SK-N-SH (cell line): ENCODE measurements around the gene BACE1-AS. TPM values are rescaled to one million over a fixed set of nuclear protein-coding genes. Genes with fewer than 3 reads are reported as not detected.

Source experiments
- CTCF ChIA-PET: fragments of 300-600, 350-600 bp; formaldehyde crosslinking; extraction: SDS; loops from one replicate; lab custom pipeline; 2021; lab: Yijun Ruan, JAX
- POLR2A ChIA-PET: fragments of 350-600 bp; sonication (Branson Sonifier 250); formaldehyde crosslinking; extraction: SDS; loops from one replicate; lab custom pipeline; 2020; ENCODE audit warnings: antibody characterized with exemption, inconsistent platforms; lab: Yijun Ruan, JAX
- DNase-seq: peaks from one replicate; pipeline ENCODE4 v3.0.0; 2012
- H2AFZ ChIP-seq: fragments of 200-600 bp; sonication (generic); 2 replicates; pipeline ENCODE4 v1.8.1; 2016; ENCODE audit warnings: antibody characterized with exemption, mild to moderate bottlenecking, low read depth
- H3F3A ChIP-seq: fragments of 200-600 bp; sonication (generic); replicated peaks from 2 replicates; pipeline ENCODE3; 2016; ENCODE audit warnings: antibody characterized with exemption, mild to moderate bottlenecking; ENCODE audit not compliant: insufficient read depth
- H3K27ac ChIP-seq, 2 experiments: fragments of 200-500 bp in 1 of 2; fragments of 200-600 bp in 1 of 2; sonication (Bioruptor generic) in 1 of 2; sonication (generic), shearing (Covaris generic) in 1 of 2; 2 replicates each; pipeline versions ENCODE4 v1.5.1 to v1.6.1; 2014 to 2016; ENCODE audit warnings: low read depth in 2 of 2, inconsistent platforms in 1 of 2, low read length in 1 of 2, mild to moderate bottlenecking in 1 of 2, mixed read lengths in 1 of 2
- H3K27me3 ChIP-seq: fragments of 200-600 bp; sonication (generic), shearing (Covaris generic); 2 replicates; pipeline ENCODE4 v1.6.1; 2016; ENCODE audit warnings: mixed run types; ENCODE audit not compliant: insufficient read depth
- H3K36me3 ChIP-seq, 2 experiments: fragments of 200-500 bp in 1 of 2; fragments of 200-600 bp in 1 of 2; sonication (Bioruptor generic) in 1 of 2; sonication (generic) in 1 of 2; replicated peaks in 1 of 2; 2 replicates each; pipeline versions ENCODE3 to v1.5.1; 2014 to 2016; ENCODE audit warnings: low read length in 1 of 2, mild to moderate bottlenecking in 1 of 2; ENCODE audit not compliant: insufficient read depth in 2 of 2, control insufficient read depth in 1 of 2
- H3K4me1 ChIP-seq, 2 experiments: fragments of 200-500 bp in 1 of 2; fragments of 200-600 bp in 1 of 2; sonication (Bioruptor generic) in 1 of 2; sonication (generic), shearing (Covaris generic) in 1 of 2; 2 replicates each; pipeline versions ENCODE4 v1.5.1 to v1.6.1; 2014 to 2016; ENCODE audit warnings: low read depth in 1 of 2, low read length in 1 of 2, mixed run types in 1 of 2; ENCODE audit not compliant: insufficient read depth in 2 of 2, control insufficient read depth in 1 of 2
- H3K4me2 ChIP-seq: fragments of 200-600 bp; sonication (generic), shearing (Covaris generic); 2 replicates; pipeline ENCODE4 v1.6.1; 2017; ENCODE audit warnings: mixed run types
- H3K4me3 ChIP-seq, 2 experiments: fragments of 200-500 bp in 1 of 2; fragments of 200-600 bp in 1 of 2; sonication (Bioruptor generic) in 1 of 2; sonication (generic), shearing (Covaris generic) in 1 of 2; 2 replicates each; pipeline versions ENCODE4 v1.5.1 to v1.8.1; 2014 to 2016; ENCODE audit warnings: low read depth in 2 of 2, inconsistent platforms in 1 of 2, low read length in 1 of 2, mild to moderate bottlenecking in 1 of 2, mixed read lengths in 1 of 2, moderate library complexity in 1 of 2
- H3K79me2 ChIP-seq: fragments of 200-600 bp; sonication (generic); 2 replicates; pipeline ENCODE4 v1.8.1; 2017; ENCODE audit warnings: mild to moderate bottlenecking; ENCODE audit not compliant: insufficient read depth
- H3K9ac ChIP-seq: fragments of 200-600 bp; sonication (generic); 2 replicates; pipeline ENCODE4 v1.6.1; 2017; ENCODE audit warnings: mixed run types
- H3K9me2 ChIP-seq: fragments of 200-600 bp; sonication (generic); 2 replicates; pipeline ENCODE4 v1.6.1; 2017; ENCODE audit warnings: mixed run types
- H3K9me3 ChIP-seq: fragments of 200-600 bp; sonication (generic); 2 replicates; pipeline ENCODE4 v1.6.1; 2017; ENCODE audit warnings: mixed run types, mild to moderate bottlenecking, moderate library complexity
- H4K20me1 ChIP-seq: fragments of 200-600 bp; sonication (generic); 2 replicates; pipeline ENCODE4 v1.6.1; 2017; ENCODE audit warnings: mild to moderate bottlenecking, mixed run types; ENCODE audit not compliant: insufficient read depth
- CHD2 ChIP-seq: fragments of 150-350 bp; IDR thresholded peaks from 2 replicates; pipeline ENCODE4 v1.6.1; 2018; ENCODE audit warnings: low read length; ENCODE audit not compliant: partially characterized antibody
- EP300 ChIP-seq, 2 experiments: IDR thresholded peaks; 2 replicates each; pipeline versions ENCODE4 v1.4.0 to v1.6.1; 2012; ENCODE audit warnings: borderline replicate concordance in 1 of 2, low read depth in 1 of 2, low read length in 1 of 2
- GATA2 ChIP-seq: sonication (generic); formaldehyde crosslinking; IDR thresholded peaks from 2 replicates; pipeline ENCODE4 v1.5.0; 2020; ENCODE audit warnings: mild to moderate bottlenecking, missing genetic modification reagents
- JUND ChIP-seq: IDR thresholded peaks from 2 replicates; pipeline ENCODE4 v1.4.0; 2012
- MEF2A ChIP-seq: IDR thresholded peaks from 2 replicates; pipeline ENCODE4 v1.4.0; 2012; ENCODE audit warnings: low read depth, borderline replicate concordance
- MXI1 ChIP-seq: IDR thresholded peaks from 2 replicates; pipeline ENCODE4 v1.6.1; 2012; ENCODE audit warnings: mild to moderate bottlenecking, low read depth, low read length, improper control_type of control experiment
- NFIC ChIP-seq: IDR thresholded peaks from 2 replicates; pipeline ENCODE4 v1.4.0; 2012; ENCODE audit warnings: borderline replicate concordance
- NRF1 ChIP-seq: IDR thresholded peaks from 2 replicates; pipeline ENCODE4 v1.6.1; 2012; ENCODE audit warnings: low read depth, mild to moderate bottlenecking, low read length
- RAD21 ChIP-seq: IDR thresholded peaks from 2 replicates; pipeline ENCODE4 v1.6.1; 2012; ENCODE audit warnings: mild to moderate bottlenecking, low read length
- TAF1 ChIP-seq: IDR thresholded peaks from 2 replicates; pipeline ENCODE4 v1.6.1; 2012; ENCODE audit warnings: low read depth, mild to moderate bottlenecking, low read length, moderate library complexity, borderline replicate concordance
- TCF12 ChIP-seq: IDR thresholded peaks from 2 replicates; pipeline ENCODE4 v1.4.0; 2012
- USF1 ChIP-seq: IDR thresholded peaks from 2 replicates; pipeline ENCODE4 v1.4.0; 2012; ENCODE audit warnings: low read depth, borderline replicate concordance
- YY1 ChIP-seq: IDR thresholded peaks from 2 replicates; pipeline ENCODE4 v1.4.0; 2012; ENCODE audit warnings: low read depth, mild to moderate bottlenecking
- WGBS: methylation state at CpG from one replicate; pipeline ENCODE4 v1.1.6; 2017; ENCODE audit warnings: low lambda C conversion rate; 5-methylcytosine and 5-hydroxymethylcytosine counted together
- polyA plus RNA-seq, 3 experiments: library from polyadenylated mRNA; depleted of rRNA; stranded (reverse); fragments of >200 nt; gene quantifications; 2 replicates each; pipeline ENCODE4 v1.2.3, GENCODE V29; 2012
- TF ChIP-seq, protein P1 (sequence below): IDR thresholded peaks from 2 replicates; pipeline ENCODE4 v1.6.1; 2012; ENCODE audit warnings: mild to moderate bottlenecking, low read depth, low read length, moderate library complexity
- TF ChIP-seq, protein P2 (sequence below): IDR thresholded peaks from 2 replicates; pipeline ENCODE4 v1.4.0; 2012; ENCODE audit warnings: low read depth, borderline replicate concordance

The BACE1-AS gene
- polyA plus RNA-seq, 1 of the 3 experiments (the other 2 are of a cell fraction) = 5.7 TPM

DNA sequence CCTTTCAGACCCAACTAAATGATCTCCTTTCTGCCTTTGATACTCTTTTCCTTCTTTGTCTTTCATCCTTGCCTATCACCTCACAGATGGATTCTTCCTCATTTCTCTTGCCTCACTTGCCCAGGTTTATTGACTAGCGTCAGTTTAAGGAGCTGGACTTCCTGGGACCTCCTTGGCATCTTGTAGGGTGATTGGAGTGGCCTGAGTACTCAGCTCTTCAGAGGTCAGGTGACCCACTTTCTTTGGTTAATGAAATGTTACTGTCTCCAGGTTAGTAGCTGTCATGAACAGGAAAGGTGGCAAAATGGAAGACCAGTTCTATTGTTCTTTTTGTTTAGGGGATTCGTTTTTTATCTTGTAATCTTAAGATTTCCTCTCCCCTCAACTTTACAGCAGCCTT lies 4.6 kb upstream of the BACE1-AS start:
- no peaks in the 10 kb centered on the region for H3K9me3 ChIP-seq
- no peak overlapping the region for H3K4me3 ChIP-seq
- no peak for DNase-seq
- H3K9ac ChIP-seq = no peak overlapping the region
- peaks cover 11% of the 10 kb centered on the region for H3F3A ChIP-seq
- H3K27ac ChIP-seq = no peak overlapping the region
- 68% methylated on average over 2 of the region's 2 CpGs for WGBS
- H2AFZ ChIP-seq = no peak overlapping the region
- ChIA-PET POLR2A (no interaction called here), CTCF (interaction anchor here (1.1 to 1.3 kb wide), 2 partner anchors 23 to 521 kb away, joined by 4 read pairs; no protein-coding TSS in a partner anchor)
- no peak overlapping the region for H3K4me2 ChIP-seq
- H3K4me1 ChIP-seq = peaks cover 0 to 5% of the 10 kb centered on the region in 2 experiments; a peak in 1 of 4 replicates
- peaks cover 53 to 83% of the 10 kb centered on the region in 2 experiments for H3K36me3 ChIP-seq
- no peak for TF ChIP-seq RAD21
- TF ChIP-seq JUND = no peak
- TF ChIP-seq TCF12 = no peak
- TF ChIP-seq MEF2A = no peak
- no peak for TF ChIP-seq NFIC
- no peak for TF ChIP-seq EP300 (IDR thresholded peaks at IDR 0.05; ENCODE audit: borderline replicate concordance in 1 of 2, low read depth in 1 of 2, low read length in 1 of 2)
- no peaks in the 10 kb centered on the region for H3K9me2 ChIP-seq
- no peaks in the 10 kb centered on the region for H4K20me1 ChIP-seq
- H3K27me3 ChIP-seq = no peaks in the 10 kb centered on the region
- H3K79me2 ChIP-seq = no peaks in the 10 kb centered on the region

GRCh38 chr11:117287668-117288067 lies 3.5 kb upstream of the BACE1-AS start:
- no peak overlapping the region for H3K27ac ChIP-seq
- no peaks in the 10 kb centered on the region for H3K79me2 ChIP-seq
- H3F3A ChIP-seq = peaks cover 6% of the 10 kb centered on the region
- no peak overlapping the region for H2AFZ ChIP-seq
- no peak for DNase-seq
- H3K9ac ChIP-seq = no peak overlapping the region
- H3K9me3 ChIP-seq = no peaks in the 10 kb centered on the region
- TF ChIP-seq TCF12 (no peak), NFIC (no peak), NRF1 (no peak)
- H4K20me1 ChIP-seq = no peaks in the 10 kb centered on the region
- no peak overlapping the region for H3K4me2 ChIP-seq
- no peak overlapping the region for H3K4me3 ChIP-seq
- H3K9me2 ChIP-seq = no peaks in the 10 kb centered on the region
- CTCF ChIA-PET = interaction anchor here (1.0 to 1.6 kb wide), 3 partner anchors 11 to 520 kb away, joined by 3 to 5 read pairs (median 4); no protein-coding TSS in a partner anchor
- POLR2A ChIA-PET = interaction anchor here (0.7 kb wide), 1 partner anchor 8 kb away, joined by 3 read pairs; no protein-coding TSS in a partner anchor
- no peaks in the 10 kb centered on the region for H3K4me1 ChIP-seq
- peaks cover 53 to 75% of the 10 kb centered on the region in 2 experiments for H3K36me3 ChIP-seq
- WGBS = 94% methylated on average over 3 of the region's 3 CpGs
- H3K27me3 ChIP-seq = no peaks in the 10 kb centered on the region

- Histone ChIP-seq H3K79me2 (no peaks in the 10 kb centered on the region), H3K36me3 (peaks cover 42 to 65% of the 10 kb centered on the region in 2 experiments), H3K4me3 (no peak overlapping the region), H3F3A (peaks cover 7% of the 10 kb centered on the region), H3K9me2 (no peaks in the 10 kb centered on the region), H3K4me1 (no peaks in the 10 kb centered on the region), H3K27ac (no peak overlapping the region), H3K4me2 (no peak overlapping the region), H4K20me1 (no peaks in the 10 kb centered on the region), H2AFZ (no peak overlapping the region), H3K9me3 (no peaks in the 10 kb centered on the region), H3K27me3 (no peaks in the 10 kb centered on the region), H3K9ac (no peak overlapping the region)
- CTCF ChIA-PET = no interaction called here
- no peak for DNase-seq
- 80% methylated on average over 1 of the region's 1 CpG for WGBS
- POLR2A ChIA-PET = no interaction called here
- TF ChIP-seq MXI1 (no peak), CHD2 (no peak), EP300 (IDR thresholded peaks at IDR 0.05; ENCODE audit: borderline replicate concordance in 1 of 2, low read depth in 1 of 2, low read length in 1 of 2) (no peak), TAF1 (no peak), YY1 (no peak), JUND (no peak), GATA2 (CRISPR knock-in tag) (no peak), TCF12 (no peak), NRF1 (no peak), NFIC (no peak), USF1 (no peak)
- TF ChIP-seq, protein P1, sequence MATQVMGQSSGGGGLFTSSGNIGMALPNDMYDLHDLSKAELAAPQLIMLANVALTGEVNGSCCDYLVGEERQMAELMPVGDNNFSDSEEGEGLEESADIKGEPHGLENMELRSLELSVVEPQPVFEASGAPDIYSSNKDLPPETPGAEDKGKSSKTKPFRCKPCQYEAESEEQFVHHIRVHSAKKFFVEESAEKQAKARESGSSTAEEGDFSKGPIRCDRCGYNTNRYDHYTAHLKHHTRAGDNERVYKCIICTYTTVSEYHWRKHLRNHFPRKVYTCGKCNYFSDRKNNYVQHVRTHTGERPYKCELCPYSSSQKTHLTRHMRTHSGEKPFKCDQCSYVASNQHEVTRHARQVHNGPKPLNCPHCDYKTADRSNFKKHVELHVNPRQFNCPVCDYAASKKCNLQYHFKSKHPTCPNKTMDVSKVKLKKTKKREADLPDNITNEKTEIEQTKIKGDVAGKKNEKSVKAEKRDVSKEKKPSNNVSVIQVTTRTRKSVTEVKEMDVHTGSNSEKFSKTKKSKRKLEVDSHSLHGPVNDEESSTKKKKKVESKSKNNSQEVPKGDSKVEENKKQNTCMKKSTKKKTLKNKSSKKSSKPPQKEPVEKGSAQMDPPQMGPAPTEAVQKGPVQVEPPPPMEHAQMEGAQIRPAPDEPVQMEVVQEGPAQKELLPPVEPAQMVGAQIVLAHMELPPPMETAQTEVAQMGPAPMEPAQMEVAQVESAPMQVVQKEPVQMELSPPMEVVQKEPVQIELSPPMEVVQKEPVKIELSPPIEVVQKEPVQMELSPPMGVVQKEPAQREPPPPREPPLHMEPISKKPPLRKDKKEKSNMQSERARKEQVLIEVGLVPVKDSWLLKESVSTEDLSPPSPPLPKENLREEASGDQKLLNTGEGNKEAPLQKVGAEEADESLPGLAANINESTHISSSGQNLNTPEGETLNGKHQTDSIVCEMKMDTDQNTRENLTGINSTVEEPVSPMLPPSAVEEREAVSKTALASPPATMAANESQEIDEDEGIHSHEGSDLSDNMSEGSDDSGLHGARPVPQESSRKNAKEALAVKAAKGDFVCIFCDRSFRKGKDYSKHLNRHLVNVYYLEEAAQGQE = no peak
- TF ChIP-seq, protein P2, sequence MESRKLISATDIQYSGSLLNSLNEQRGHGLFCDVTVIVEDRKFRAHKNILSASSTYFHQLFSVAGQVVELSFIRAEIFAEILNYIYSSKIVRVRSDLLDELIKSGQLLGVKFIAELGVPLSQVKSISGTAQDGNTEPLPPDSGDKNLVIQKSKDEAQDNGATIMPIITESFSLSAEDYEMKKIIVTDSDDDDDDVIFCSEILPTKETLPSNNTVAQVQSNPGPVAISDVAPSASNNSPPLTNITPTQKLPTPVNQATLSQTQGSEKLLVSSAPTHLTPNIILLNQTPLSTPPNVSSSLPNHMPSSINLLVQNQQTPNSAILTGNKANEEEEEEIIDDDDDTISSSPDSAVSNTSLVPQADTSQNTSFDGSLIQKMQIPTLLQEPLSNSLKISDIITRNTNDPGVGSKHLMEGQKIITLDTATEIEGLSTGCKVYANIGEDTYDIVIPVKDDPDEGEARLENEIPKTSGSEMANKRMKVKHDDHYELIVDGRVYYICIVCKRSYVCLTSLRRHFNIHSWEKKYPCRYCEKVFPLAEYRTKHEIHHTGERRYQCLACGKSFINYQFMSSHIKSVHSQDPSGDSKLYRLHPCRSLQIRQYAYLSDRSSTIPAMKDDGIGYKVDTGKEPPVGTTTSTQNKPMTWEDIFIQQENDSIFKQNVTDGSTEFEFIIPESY = no peak
Observed at GRCh38 chr11:117289795-117290194, 1.4 kb upstream of the BACE1-AS start.
